Measurements from ENCODE around the gene TLR9. TPM values are rescaled to one million over a fixed set of nuclear protein-coding genes. Genes with fewer than 3 reads are reported as not detected.
A peak's percentile ranks its signal among the peaks of the same experiment; 100 is the strongest.

The TLR9 gene
- total RNA-seq, 3 donors from 2014 or later: 0.29 TPM; not detected in 2

GRCh38 chr3:52237657-52238172 lies 12.3 kb upstream of the TLR9 start:
- Histone ChIP-seq H3K4me3 (peak overlapping the region; percentile 70 to 96 (median 78)), H3K36me3 (no peaks in the 10 kb centered on the region), H3K9me3 (no peaks in the 10 kb centered on the region), H3K27ac (peak overlapping the region; percentile 94 to 95), H3K4me1 (peaks cover 13 to 15% of the 10 kb centered on the region in 2 donors), H3K27me3 (no peaks in the 10 kb centered on the region)
- intact Hi-C loops (cut with DNase I; ENCODE audit: low total_unique reads): loop anchor here (10.0 kb wide), 1 partner anchor 87 kb away; no protein-coding TSS in a partner anchor
- DNase-seq (ENCODE audit: low spot score in 2 of 2): peak; percentile 86 to 88
- peak; percentile 34 to 53 (median 34) for TF ChIP-seq POLR2AphosphoS5 (IDR thresholded peaks at IDR 0.05)
- TF ChIP-seq, protein P1, sequence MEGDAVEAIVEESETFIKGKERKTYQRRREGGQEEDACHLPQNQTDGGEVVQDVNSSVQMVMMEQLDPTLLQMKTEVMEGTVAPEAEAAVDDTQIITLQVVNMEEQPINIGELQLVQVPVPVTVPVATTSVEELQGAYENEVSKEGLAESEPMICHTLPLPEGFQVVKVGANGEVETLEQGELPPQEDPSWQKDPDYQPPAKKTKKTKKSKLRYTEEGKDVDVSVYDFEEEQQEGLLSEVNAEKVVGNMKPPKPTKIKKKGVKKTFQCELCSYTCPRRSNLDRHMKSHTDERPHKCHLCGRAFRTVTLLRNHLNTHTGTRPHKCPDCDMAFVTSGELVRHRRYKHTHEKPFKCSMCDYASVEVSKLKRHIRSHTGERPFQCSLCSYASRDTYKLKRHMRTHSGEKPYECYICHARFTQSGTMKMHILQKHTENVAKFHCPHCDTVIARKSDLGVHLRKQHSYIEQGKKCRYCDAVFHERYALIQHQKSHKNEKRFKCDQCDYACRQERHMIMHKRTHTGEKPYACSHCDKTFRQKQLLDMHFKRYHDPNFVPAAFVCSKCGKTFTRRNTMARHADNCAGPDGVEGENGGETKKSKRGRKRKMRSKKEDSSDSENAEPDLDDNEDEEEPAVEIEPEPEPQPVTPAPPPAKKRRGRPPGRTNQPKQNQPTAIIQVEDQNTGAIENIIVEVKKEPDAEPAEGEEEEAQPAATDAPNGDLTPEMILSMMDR (IDR thresholded peaks at IDR 0.05): no peak

DNA sequence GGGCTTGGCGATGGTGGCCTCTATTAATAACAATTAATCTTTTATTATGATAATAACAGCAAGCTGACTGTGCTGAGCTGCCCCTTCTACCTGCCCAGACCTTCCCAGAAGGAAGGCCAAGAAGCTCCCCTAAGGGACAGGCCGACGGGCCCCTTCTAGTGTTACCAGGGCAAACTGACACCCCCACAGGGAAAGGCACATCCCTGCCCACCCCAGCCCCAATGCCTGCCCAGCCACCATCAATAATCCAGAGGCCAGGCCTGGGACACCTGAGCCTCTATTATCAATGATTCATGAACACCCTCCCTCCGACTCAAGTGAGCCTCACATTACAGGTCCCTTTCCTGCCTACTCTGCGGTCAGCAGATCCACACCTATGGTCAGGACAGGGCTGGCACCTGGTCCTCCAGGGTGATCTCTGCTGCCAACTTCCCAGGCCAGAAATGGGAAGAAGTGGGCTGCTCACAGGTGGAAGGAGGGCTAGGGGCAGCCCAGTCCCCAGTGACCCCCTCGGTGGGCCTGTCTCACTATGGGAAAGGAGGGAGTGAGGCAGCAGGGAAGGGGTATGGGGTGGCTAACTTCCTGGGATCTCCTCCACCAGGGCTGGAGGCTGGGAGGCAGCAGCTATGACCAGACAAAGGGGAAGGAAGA lies 11.7 kb upstream of the TLR9 start:
- H3K4me3 ChIP-seq: peak overlapping the region; percentile 70 to 96 (median 78)
- DNase-seq (ENCODE audit: low spot score in 2 of 2): no peak
- no peaks in the 10 kb centered on the region for H3K9me3 ChIP-seq
- H3K27me3 ChIP-seq: no peaks in the 10 kb centered on the region
- no peaks in the 10 kb centered on the region for H3K36me3 ChIP-seq
- intact Hi-C loops (cut with DNase I; ENCODE audit: low total_unique reads): loop anchor here (10.0 kb wide), 1 partner anchor 88 kb away; no protein-coding TSS in a partner anchor
- peaks cover 13 to 15% of the 10 kb centered on the region in 2 donors for H3K4me1 ChIP-seq
- TF ChIP-seq POLR2A (IDR thresholded peaks at IDR 0.05) (no peak), POLR2AphosphoS5 (IDR thresholded peaks at IDR 0.05) (no peak)
- TF ChIP-seq, protein P1 (IDR thresholded peaks at IDR 0.05): no peak
- peak overlapping the region; percentile 94 to 95 for H3K27ac ChIP-seq

GRCh38 chr3:52236424-52236886 lies 11.0 kb upstream of the TLR9 start:
- no peaks in the 10 kb centered on the region for H3K36me3 ChIP-seq
- intact Hi-C loops (cut with DNase I; ENCODE audit: low total_unique reads): loop anchor here (10.0 kb wide), 1 partner anchor 88 kb away; no protein-coding TSS in a partner anchor
- DNase-seq (ENCODE audit: low spot score in 2 of 2): no peak
- no peaks in the 10 kb centered on the region for H3K9me3 ChIP-seq
- H3K4me1 ChIP-seq: peaks cover 13 to 15% of the 10 kb centered on the region in 2 donors
- H3K27me3 ChIP-seq: no peaks in the 10 kb centered on the region
- peak overlapping the region in 1 of 3 donors; percentile 96 for H3K4me3 ChIP-seq
- TF ChIP-seq POLR2A (IDR thresholded peaks at IDR 0.05): no peak
- TF ChIP-seq POLR2AphosphoS5 (IDR thresholded peaks at IDR 0.05): no peak
- TF ChIP-seq, protein P1 (IDR thresholded peaks at IDR 0.05): no peak
- H3K27ac ChIP-seq: peak overlapping the region; percentile 94 to 95

DNA sequence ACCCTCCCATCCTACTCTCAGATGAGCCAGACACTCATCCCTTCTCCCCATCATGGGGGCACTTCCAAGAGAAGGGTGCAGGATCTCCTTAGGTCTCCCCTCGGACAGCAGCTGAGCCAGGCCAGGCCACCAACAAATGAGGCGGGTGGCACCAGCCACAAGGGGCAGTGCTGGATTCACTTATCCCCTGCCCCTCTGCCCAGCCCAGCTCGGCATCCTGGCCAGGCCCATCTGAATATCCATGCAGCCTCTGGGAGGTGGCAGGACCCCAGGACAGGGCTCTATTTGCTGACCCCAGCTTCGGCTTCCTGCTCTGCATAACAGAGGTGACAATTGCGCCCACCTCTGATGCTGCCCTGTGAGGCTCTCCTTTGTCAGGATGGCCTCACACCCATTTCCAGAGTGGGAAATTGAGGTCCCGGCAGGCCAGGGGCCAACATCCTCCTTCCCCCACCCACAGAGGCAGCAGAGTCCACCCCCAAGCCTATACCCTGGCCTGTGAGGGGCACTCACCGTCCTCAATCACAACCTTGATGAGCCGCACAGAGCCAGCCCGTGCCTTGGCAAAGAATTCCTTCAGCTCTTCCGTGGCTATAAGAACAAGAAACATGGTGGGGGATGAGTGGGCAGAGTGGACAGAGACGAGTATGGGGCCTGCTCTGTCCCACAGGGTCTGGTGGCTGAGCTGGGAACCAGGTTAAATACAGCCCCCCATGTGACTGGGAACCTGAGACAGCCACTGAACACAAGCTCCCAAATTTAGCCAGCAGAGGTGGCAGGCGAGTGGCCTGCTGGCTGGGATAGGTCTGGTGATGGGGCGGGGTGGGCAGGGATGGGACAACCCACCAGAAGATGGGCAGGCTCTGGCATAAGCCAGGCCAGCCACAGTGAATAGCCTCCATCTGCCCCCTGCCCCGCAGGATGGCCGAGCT lies 9.3 kb upstream of the TLR9 start:
- no peaks in the 10 kb centered on the region for H3K27me3 ChIP-seq
- H3K36me3 ChIP-seq: no peaks in the 10 kb centered on the region
- no peak overlapping the region for H3K4me3 ChIP-seq
- peaks cover 13 to 15% of the 10 kb centered on the region in 2 donors for H3K4me1 ChIP-seq
- TF ChIP-seq POLR2A (IDR thresholded peaks at IDR 0.05): no peak
- TF ChIP-seq, protein P1 (IDR thresholded peaks at IDR 0.05): no peak
- no peak for TF ChIP-seq POLR2AphosphoS5 (IDR thresholded peaks at IDR 0.05)
- peak overlapping the region in 1 of 2 donors; percentile 94 for H3K27ac ChIP-seq
- H3K9me3 ChIP-seq: no peaks in the 10 kb centered on the region
- intact Hi-C loops (cut with DNase I; ENCODE audit: low total_unique reads): loop anchor here (10.0 kb wide), 1 partner anchor 90 kb away; no protein-coding TSS in a partner anchor
- no peak for DNase-seq (ENCODE audit: low spot score in 2 of 2)
